WTC11 (cell line): ENCODE data around the gene CABP2. TPM values are rescaled to one million over a fixed set of nuclear protein-coding genes. Genes with fewer than 3 reads are reported as not detected.
A peak's percentile ranks its signal among the peaks of the same experiment; 100 is the strongest.

Experiments used
- ATAC-seq: fragments of 200-7000 bp; cut with Tn5 transposase; 2 replicates; pipeline ENCODE4 v1.10.0; 2021; ENCODE audit warnings: mild to moderate bottlenecking, moderate library complexity
- CTCF ChIA-PET: fragments of 300-600 bp; sonication (Branson Sonifier 250); formaldehyde crosslinking; loops from one replicate; lab custom pipeline; 2021; ENCODE audit warnings: antibody characterized with exemption; lab: Charles Lee
- POLR2A ChIA-PET: fragments of 350-600 bp; sonication (Branson Sonifier 250); formaldehyde crosslinking; loops from one replicate; lab custom pipeline; 2021; ENCODE audit warnings: antibody characterized with exemption; lab: Charles Lee
- DNase-seq: peaks from one replicate; pipeline ENCODE4 v3.0.0; 2021; ENCODE audit warnings: low spot score
- H3K27ac Mint-ChIP-seq: 2 replicates; pipeline ENCODE4 v1.8.0; 2021; ENCODE audit warnings: mixed read lengths
- H3K27me3 Mint-ChIP-seq: 2 replicates; pipeline ENCODE4 v1.8.0; 2021; ENCODE audit warnings: low read depth, mild to moderate bottlenecking, moderate library complexity, mixed read lengths
- H3K36me3 Mint-ChIP-seq: 2 replicates; pipeline ENCODE4 v1.8.0; 2021; ENCODE audit warnings: mixed read lengths
- H3K4me1 Mint-ChIP-seq: 2 replicates; pipeline ENCODE4 v1.8.0; 2022; ENCODE audit warnings: mixed read lengths
- H3K4me3 Mint-ChIP-seq: 2 replicates; pipeline ENCODE4 v1.8.0; 2021; ENCODE audit warnings: mild to moderate bottlenecking, moderate library complexity, mixed read lengths
- H3K9me3 Mint-ChIP-seq: 2 replicates; pipeline ENCODE4 v1.8.0; 2021; ENCODE audit warnings: mixed read lengths
- ATF6 ChIP-seq: sonication (generic); formaldehyde crosslinking; IDR thresholded peaks from 2 replicates; pipeline ENCODE4 v1.8.1; 2023; ENCODE audit warnings: mild to moderate bottlenecking, missing genetic modification reagents
- ELF4 ChIP-seq: sonication (generic); formaldehyde crosslinking; IDR thresholded peaks from 2 replicates; pipeline ENCODE4 v1.8.1; 2022; ENCODE audit warnings: low read depth, mild to moderate bottlenecking, moderate library complexity, missing genetic modification reagents
- ESRRA ChIP-seq: sonication (generic); formaldehyde crosslinking; IDR thresholded peaks from 2 replicates; pipeline ENCODE4 v1.8.1; 2022; ENCODE audit warnings: mild to moderate bottlenecking, missing genetic modification reagents, borderline replicate concordance
- GRHL2 ChIP-seq: fragments of 250-450 bp; sonication (Bioruptor Pico); IDR thresholded peaks from 2 replicates; pipeline ENCODE4 v1.8.0; 2022; ENCODE audit warnings: mild to moderate bottlenecking, moderate library complexity; ENCODE audit not compliant: insufficient replicate concordance, severe bottlenecking
- MAX ChIP-seq: sonication (generic); formaldehyde crosslinking; IDR thresholded peaks from 2 replicates; pipeline ENCODE4 v1.8.0; 2022; ENCODE audit warnings: mild to moderate bottlenecking, missing genetic modification reagents
- MXD4 ChIP-seq: fragments of 250-450 bp; sonication (Bioruptor Pico); IDR thresholded peaks from 2 replicates; pipeline ENCODE4 v1.8.0; 2021; ENCODE audit warnings: mild to moderate bottlenecking, moderate library complexity, borderline replicate concordance
- MYBL2 ChIP-seq: sonication (generic); formaldehyde crosslinking; IDR thresholded peaks from 2 replicates; pipeline ENCODE4 v1.8.1; 2023; ENCODE audit warnings: mild to moderate bottlenecking, moderate library complexity, missing genetic modification reagents
- NR2C2 ChIP-seq: sonication (generic); formaldehyde crosslinking; IDR thresholded peaks from 2 replicates; pipeline ENCODE4 v1.8.0; 2022; ENCODE audit warnings: mild to moderate bottlenecking, missing genetic modification reagents
- NR3C1 ChIP-seq: sonication (generic); formaldehyde crosslinking; conservative IDR thresholded peaks from 2 replicates; pipeline ENCODE4 v1.8.1; 2023; ENCODE audit warnings: low read depth, mild to moderate bottlenecking, missing genetic modification reagents
- PRRX2 ChIP-seq: fragments of 250-450 bp; sonication (Bioruptor Pico); IDR thresholded peaks from 2 replicates; pipeline ENCODE4 v1.8.0; 2021; ENCODE audit warnings: mild to moderate bottlenecking
- SP1 ChIP-seq: sonication (generic); formaldehyde crosslinking; conservative IDR thresholded peaks from 2 replicates; pipeline ENCODE4 v1.8.1; 2022; ENCODE audit warnings: missing genetic modification reagents
- USF2 ChIP-seq: sonication (generic); formaldehyde crosslinking; IDR thresholded peaks from 2 replicates; pipeline ENCODE4 v1.8.1; 2023; ENCODE audit warnings: mild to moderate bottlenecking, missing genetic modification reagents, moderate library complexity
- ZMAT4 ChIP-seq: fragments of 250-450 bp; sonication (Bioruptor Pico); IDR thresholded peaks from 2 replicates; pipeline ENCODE4 v1.9.0; 2021; ENCODE audit warnings: mild to moderate bottlenecking
- ZNF121 ChIP-seq: sonication (generic); formaldehyde crosslinking; IDR thresholded peaks from 2 replicates; pipeline ENCODE4 v1.8.0; 2023; ENCODE audit warnings: missing genetic modification reagents
- ZNF396 ChIP-seq: fragments of 250-450 bp; sonication (Bioruptor Pico); IDR thresholded peaks from 2 replicates; pipeline ENCODE4 v1.8.0; 2021; ENCODE audit warnings: mild to moderate bottlenecking, moderate library complexity, borderline replicate concordance
- ZNF671 ChIP-seq: fragments of 250-450 bp; sonication (Bioruptor Pico); IDR thresholded peaks from 2 replicates; pipeline ENCODE4 v1.8.0; 2021; ENCODE audit warnings: mild to moderate bottlenecking
- total RNA-seq: library from RNA; stranded (reverse); gene quantifications from 3 replicates; pipeline ENCODE4 v1.2.3, GENCODE V29; 2021
- TF ChIP-seq, protein P1 (sequence below): sonication (generic); formaldehyde crosslinking; conservative IDR thresholded peaks from 2 replicates; pipeline ENCODE4 v1.8.1; 2022; ENCODE audit warnings: mild to moderate bottlenecking, missing genetic modification reagents
- TF ChIP-seq, protein P2 (sequence below): sonication (generic); formaldehyde crosslinking; IDR thresholded peaks from 2 replicates; pipeline ENCODE4 v1.8.0; 2023; ENCODE audit warnings: missing genetic modification reagents, mild to moderate bottlenecking, borderline replicate concordance
- TF ChIP-seq, protein P3 (sequence below): sonication (generic); formaldehyde crosslinking; IDR thresholded peaks from 2 replicates; pipeline ENCODE4 v1.8.1; 2022; ENCODE audit warnings: mild to moderate bottlenecking, missing genetic modification reagents, moderate library complexity, borderline replicate concordance
- TF ChIP-seq, protein P4 (sequence below): sonication (generic); formaldehyde crosslinking; IDR thresholded peaks from 2 replicates; pipeline ENCODE4 v1.8.1; 2022; ENCODE audit warnings: low read depth, mild to moderate bottlenecking, moderate library complexity, missing genetic modification reagents, borderline replicate concordance

The CABP2 gene
- total RNA-seq, 1 experiment from 2014 or later = not detected

DNA sequence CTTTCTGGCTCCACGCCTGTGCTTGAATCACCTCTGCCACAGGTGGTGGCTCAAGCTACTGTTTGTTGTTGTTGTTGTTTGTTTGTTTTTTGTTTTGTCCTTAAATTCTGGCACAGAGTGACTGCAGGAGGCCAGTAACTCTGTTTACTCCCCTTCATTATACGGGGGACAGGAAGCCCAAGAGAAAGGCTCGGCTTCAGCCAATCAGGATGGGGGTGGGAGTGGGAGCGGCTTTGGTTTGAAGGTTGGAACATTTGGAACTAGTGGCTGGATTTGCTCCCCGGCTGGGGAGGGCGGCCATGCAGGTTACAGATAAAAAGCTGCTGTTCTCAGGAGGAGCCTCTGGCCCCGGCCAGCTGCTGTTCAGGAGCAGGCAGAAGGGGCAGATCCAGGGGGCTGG lies 19.7 kb upstream of the CABP2 start:
- DNase-seq = no peak
- H3K9me3 Mint-ChIP-seq = peaks cover 10% of the 10 kb centered on the region
- peaks cover 6% of the 10 kb centered on the region for H3K4me1 Mint-ChIP-seq
- peaks cover 6% of the 10 kb centered on the region for H3K27me3 Mint-ChIP-seq
- H3K36me3 Mint-ChIP-seq = 0 out of 2 replicates have a peak, but pooled peaks cover 3% of the 10 kb centered on the region
- H3K27ac Mint-ChIP-seq = peak overlapping the region; percentile 79
- ATAC-seq = peak; percentile 66
- POLR2A ChIA-PET = no interaction called here
- TF ChIP-seq ZNF671 (CRISPR knock-in tag) = no peak
- TF ChIP-seq ZNF121 = no peak
- no peak for TF ChIP-seq NR3C1
- TF ChIP-seq MAX (CRISPR knock-in tag) = no peak
- TF ChIP-seq USF2 (CRISPR knock-in tag) = no peak
- TF ChIP-seq, protein P1, sequence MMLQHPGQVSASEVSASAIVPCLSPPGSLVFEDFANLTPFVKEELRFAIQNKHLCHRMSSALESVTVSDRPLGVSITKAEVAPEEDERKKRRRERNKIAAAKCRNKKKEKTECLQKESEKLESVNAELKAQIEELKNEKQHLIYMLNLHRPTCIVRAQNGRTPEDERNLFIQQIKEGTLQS (CRISPR knock-in tag) = no peak
- H3K4me3 Mint-ChIP-seq = no peak overlapping the region
- CTCF ChIA-PET = interaction anchor here (0.6 to 2.9 kb wide), 4 partner anchors 13 to 733 kb away, joined by 3 to 13 read pairs (median 4); no protein-coding TSS in a partner anchor

GRCh38 chr11:67542169-67542568 lies 18.9 kb upstream of the CABP2 start:
- ATAC-seq = no peak
- POLR2A ChIA-PET = no interaction called here
- CTCF ChIA-PET = interaction anchor here (0.8 to 2.9 kb wide), 6 partner anchors 12 to 103 kb away, joined by 3 to 13 read pairs (median 4); no protein-coding TSS in a partner anchor
- Mint-ChIP-seq H3K27me3 (peaks cover 8% of the 10 kb centered on the region), H3K27ac (no peak overlapping the region), H3K36me3 (0 out of 2 replicates have a peak, but pooled peaks cover 3% of the 10 kb centered on the region), H3K4me3 (no peak overlapping the region), H3K4me1 (peaks cover 6% of the 10 kb centered on the region), H3K9me3 (peaks cover 12% of the 10 kb centered on the region)
- no peak for DNase-seq
- TF ChIP-seq GRHL2 (CRISPR knock-in tag) (no peak), ATF6 (no peak), ZNF396 (CRISPR knock-in tag) (no peak), SP1 (CRISPR knock-in tag) (no peak), MXD4 (CRISPR knock-in tag) (no peak), ELF4 (CRISPR knock-in tag) (no peak), ESRRA (CRISPR knock-in tag) (no peak), ZMAT4 (no peak), MAX (CRISPR knock-in tag) (no peak), MYBL2 (CRISPR knock-in tag) (no peak), PRRX2 (CRISPR knock-in tag) (no peak), NR2C2 (CRISPR knock-in tag) (no peak)
- TF ChIP-seq, protein P2, sequence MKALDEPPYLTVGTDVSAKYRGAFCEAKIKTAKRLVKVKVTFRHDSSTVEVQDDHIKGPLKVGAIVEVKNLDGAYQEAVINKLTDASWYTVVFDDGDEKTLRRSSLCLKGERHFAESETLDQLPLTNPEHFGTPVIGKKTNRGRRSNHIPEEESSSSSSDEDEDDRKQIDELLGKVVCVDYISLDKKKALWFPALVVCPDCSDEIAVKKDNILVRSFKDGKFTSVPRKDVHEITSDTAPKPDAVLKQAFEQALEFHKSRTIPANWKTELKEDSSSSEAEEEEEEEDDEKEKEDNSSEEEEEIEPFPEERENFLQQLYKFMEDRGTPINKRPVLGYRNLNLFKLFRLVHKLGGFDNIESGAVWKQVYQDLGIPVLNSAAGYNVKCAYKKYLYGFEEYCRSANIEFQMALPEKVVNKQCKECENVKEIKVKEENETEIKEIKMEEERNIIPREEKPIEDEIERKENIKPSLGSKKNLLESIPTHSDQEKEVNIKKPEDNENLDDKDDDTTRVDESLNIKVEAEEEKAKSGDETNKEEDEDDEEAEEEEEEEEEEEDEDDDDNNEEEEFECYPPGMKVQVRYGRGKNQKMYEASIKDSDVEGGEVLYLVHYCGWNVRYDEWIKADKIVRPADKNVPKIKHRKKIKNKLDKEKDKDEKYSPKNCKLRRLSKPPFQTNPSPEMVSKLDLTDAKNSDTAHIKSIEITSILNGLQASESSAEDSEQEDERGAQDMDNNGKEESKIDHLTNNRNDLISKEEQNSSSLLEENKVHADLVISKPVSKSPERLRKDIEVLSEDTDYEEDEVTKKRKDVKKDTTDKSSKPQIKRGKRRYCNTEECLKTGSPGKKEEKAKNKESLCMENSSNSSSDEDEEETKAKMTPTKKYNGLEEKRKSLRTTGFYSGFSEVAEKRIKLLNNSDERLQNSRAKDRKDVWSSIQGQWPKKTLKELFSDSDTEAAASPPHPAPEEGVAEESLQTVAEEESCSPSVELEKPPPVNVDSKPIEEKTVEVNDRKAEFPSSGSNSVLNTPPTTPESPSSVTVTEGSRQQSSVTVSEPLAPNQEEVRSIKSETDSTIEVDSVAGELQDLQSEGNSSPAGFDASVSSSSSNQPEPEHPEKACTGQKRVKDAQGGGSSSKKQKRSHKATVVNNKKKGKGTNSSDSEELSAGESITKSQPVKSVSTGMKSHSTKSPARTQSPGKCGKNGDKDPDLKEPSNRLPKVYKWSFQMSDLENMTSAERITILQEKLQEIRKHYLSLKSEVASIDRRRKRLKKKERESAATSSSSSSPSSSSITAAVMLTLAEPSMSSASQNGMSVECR = no peak
- TF ChIP-seq, protein P3, sequence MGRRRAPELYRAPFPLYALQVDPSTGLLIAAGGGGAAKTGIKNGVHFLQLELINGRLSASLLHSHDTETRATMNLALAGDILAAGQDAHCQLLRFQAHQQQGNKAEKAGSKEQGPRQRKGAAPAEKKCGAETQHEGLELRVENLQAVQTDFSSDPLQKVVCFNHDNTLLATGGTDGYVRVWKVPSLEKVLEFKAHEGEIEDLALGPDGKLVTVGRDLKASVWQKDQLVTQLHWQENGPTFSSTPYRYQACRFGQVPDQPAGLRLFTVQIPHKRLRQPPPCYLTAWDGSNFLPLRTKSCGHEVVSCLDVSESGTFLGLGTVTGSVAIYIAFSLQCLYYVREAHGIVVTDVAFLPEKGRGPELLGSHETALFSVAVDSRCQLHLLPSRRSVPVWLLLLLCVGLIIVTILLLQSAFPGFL (CRISPR knock-in tag) = no peak
- TF ChIP-seq, protein P4, sequence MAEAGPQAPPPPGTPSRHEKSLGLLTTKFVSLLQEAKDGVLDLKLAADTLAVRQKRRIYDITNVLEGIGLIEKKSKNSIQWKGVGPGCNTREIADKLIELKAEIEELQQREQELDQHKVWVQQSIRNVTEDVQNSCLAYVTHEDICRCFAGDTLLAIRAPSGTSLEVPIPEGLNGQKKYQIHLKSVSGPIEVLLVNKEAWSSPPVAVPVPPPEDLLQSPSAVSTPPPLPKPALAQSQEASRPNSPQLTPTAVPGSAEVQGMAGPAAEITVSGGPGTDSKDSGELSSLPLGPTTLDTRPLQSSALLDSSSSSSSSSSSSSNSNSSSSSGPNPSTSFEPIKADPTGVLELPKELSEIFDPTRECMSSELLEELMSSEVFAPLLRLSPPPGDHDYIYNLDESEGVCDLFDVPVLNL (CRISPR knock-in tag) = no peak
